Measurements from ENCODE around the gene VAC14.
A peak's percentile ranks its signal among the peaks of the same experiment; 100 is the strongest.

Gene VAC14

DNA sequence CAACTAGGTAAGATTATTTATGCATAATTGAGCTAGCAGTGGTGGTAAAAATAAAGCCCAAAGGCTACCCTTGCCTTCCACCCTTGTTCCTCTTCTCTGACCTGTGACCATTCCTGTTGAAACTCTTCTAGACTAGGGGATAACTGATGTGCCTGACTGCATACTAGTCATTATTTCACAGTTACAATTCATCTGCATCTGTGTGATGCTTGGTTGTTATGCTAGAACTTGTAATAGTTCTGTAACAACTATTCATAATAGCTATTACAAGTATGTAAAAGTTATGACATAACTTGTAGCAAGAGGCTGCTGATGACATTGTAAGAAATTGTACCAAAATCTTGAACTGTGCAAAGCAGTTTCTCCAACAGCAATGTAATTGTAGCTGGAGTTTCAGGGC is 2.4 kb upstream of the VAC14 start:
- Histone ChIP-seq H3K9ac (ENCODE audit: low read depth in 1 of 2, low read length in 2 of 2) (no peak overlapping the region), H3K27me3 (ENCODE audit: control insufficient read depth in 1 of 2, insufficient read depth in 2 of 2, low read length in 2 of 2) (peaks cover 0 to 7% of the 10 kb centered on the region in 2 donors), H3K27ac (ENCODE audit: low read depth, low read length) (no peak overlapping the region), H3K9me3 (ENCODE audit: control insufficient read depth in 1 of 2, low read length in 2 of 2) (peaks cover 0 to 3% of the 10 kb centered on the region in 2 donors), H3K4me1 (ENCODE audit: control insufficient read depth in 1 of 2, insufficient read depth in 2 of 2, low read length in 2 of 2) (peaks cover 12 to 22% of the 10 kb centered on the region in 2 donors), H3K4me3 (ENCODE audit: low read depth in 1 of 2, low read length in 2 of 2) (no peak overlapping the region), H3K36me3 (ENCODE audit: control insufficient read depth in 1 of 2, insufficient read depth in 2 of 2, low read length in 2 of 2) (no peaks in the 10 kb centered on the region)

- no peaks in the 10 kb centered on the region for H3K27me3 ChIP-seq (ENCODE audit: control insufficient read depth in 1 of 2, insufficient read depth in 2 of 2, low read length in 2 of 2)
- peaks cover 12 to 22% of the 10 kb centered on the region in 2 donors for H3K4me1 ChIP-seq (ENCODE audit: control insufficient read depth in 1 of 2, insufficient read depth in 2 of 2, low read length in 2 of 2)
- no peak overlapping the region for H3K27ac ChIP-seq (ENCODE audit: low read depth, low read length)
- peak overlapping the region in 1 of 2 donors; percentile 98 for H3K4me3 ChIP-seq (ENCODE audit: low read depth in 1 of 2, low read length in 2 of 2)
- peaks cover 0 to 3% of the 10 kb centered on the region in 2 donors for H3K9me3 ChIP-seq (ENCODE audit: control insufficient read depth in 1 of 2, low read length in 2 of 2)
- H3K9ac ChIP-seq (ENCODE audit: low read depth in 1 of 2, low read length in 2 of 2), result no peak overlapping the region
- H3K36me3 ChIP-seq (ENCODE audit: control insufficient read depth in 1 of 2, insufficient read depth in 2 of 2, low read length in 2 of 2), result no peaks in the 10 kb centered on the region
Observed at GRCh38 chr16:70801611-70802010, 653 bp upstream of the VAC14 start.

DNA sequence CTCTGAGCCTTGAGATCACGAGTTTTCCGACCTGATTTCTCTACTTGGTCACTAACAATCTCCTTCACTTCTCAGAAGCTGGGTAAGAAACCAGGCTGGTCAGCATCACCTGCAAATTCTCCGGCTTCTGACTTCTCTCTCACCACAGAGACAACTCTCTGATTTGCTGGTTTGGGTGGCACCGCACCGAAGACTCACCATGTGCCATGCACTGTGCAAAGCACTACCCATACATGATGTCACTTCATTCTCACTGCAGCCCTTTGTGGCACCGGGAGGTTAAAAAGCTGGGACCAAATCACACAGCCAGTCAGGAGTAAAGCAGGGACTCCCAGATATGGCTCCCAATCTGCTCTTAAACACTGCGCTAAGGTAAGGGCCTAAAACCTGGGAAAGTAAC is 647 bp downstream of the VAC14 start:
- Histone ChIP-seq H3K36me3 (ENCODE audit: control insufficient read depth in 1 of 2, insufficient read depth in 2 of 2, low read length in 2 of 2) (no peaks in the 10 kb centered on the region), H3K27me3 (ENCODE audit: control insufficient read depth in 1 of 2, insufficient read depth in 2 of 2, low read length in 2 of 2) (no peaks in the 10 kb centered on the region), H3K27ac (ENCODE audit: low read depth, low read length) (no peak overlapping the region), H3K4me1 (ENCODE audit: control insufficient read depth in 1 of 2, insufficient read depth in 2 of 2, low read length in 2 of 2) (peaks cover 12 to 22% of the 10 kb centered on the region in 2 donors), H3K4me3 (ENCODE audit: low read depth in 1 of 2, low read length in 2 of 2) (peak overlapping the region; percentile 95 to 98), H3K9me3 (ENCODE audit: control insufficient read depth in 1 of 2, low read length in 2 of 2) (peaks cover 0 to 3% of the 10 kb centered on the region in 2 donors), H3K9ac (ENCODE audit: low read depth in 1 of 2, low read length in 2 of 2) (peak overlapping the region; percentile 71 to 91)

DNA sequence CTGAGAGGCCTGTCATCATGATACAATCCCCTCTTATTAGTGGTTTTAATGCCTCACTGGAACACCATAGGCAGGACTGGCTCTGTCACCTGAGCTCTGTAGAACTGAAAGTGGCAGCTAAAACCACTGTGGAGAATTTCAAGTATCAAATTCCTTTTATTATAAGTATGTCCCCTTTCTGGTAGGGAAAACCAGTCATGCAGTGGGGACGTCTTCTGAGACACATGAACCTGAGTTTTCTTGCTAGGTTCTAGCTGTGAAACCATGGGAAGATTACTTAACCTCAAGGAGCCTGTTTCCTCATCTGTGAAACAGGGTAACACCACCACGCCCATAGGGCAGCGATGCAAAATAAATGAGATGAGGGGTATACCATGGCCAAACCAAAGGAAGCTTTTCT is 4.7 kb downstream of the VAC14 start:
- Histone ChIP-seq H3K4me3 (ENCODE audit: low read depth in 1 of 2, low read length in 2 of 2) (no peak overlapping the region), H3K36me3 (ENCODE audit: control insufficient read depth in 1 of 2, insufficient read depth in 2 of 2, low read length in 2 of 2) (no peaks in the 10 kb centered on the region), H3K9me3 (ENCODE audit: control insufficient read depth in 1 of 2, low read length in 2 of 2) (no peaks in the 10 kb centered on the region), H3K4me1 (ENCODE audit: control insufficient read depth in 1 of 2, insufficient read depth in 2 of 2, low read length in 2 of 2) (peaks cover 12 to 22% of the 10 kb centered on the region in 2 donors), H3K27ac (ENCODE audit: low read depth, low read length) (no peak overlapping the region), H3K27me3 (ENCODE audit: control insufficient read depth in 1 of 2, insufficient read depth in 2 of 2, low read length in 2 of 2) (no peaks in the 10 kb centered on the region), H3K9ac (ENCODE audit: low read depth in 1 of 2, low read length in 2 of 2) (no peak overlapping the region)

- Histone ChIP-seq H3K9ac (ENCODE audit: low read depth in 1 of 2, low read length in 2 of 2) (no peak overlapping the region), H3K27ac (ENCODE audit: low read depth, low read length) (no peak overlapping the region), H3K27me3 (ENCODE audit: control insufficient read depth in 1 of 2, insufficient read depth in 2 of 2, low read length in 2 of 2) (no peaks in the 10 kb centered on the region), H3K4me3 (ENCODE audit: low read depth in 1 of 2, low read length in 2 of 2) (no peak overlapping the region), H3K4me1 (ENCODE audit: control insufficient read depth in 1 of 2, insufficient read depth in 2 of 2, low read length in 2 of 2) (peaks cover 11 to 17% of the 10 kb centered on the region in 2 donors), H3K36me3 (ENCODE audit: control insufficient read depth in 1 of 2, insufficient read depth in 2 of 2, low read length in 2 of 2) (no peaks in the 10 kb centered on the region), H3K9me3 (ENCODE audit: control insufficient read depth in 1 of 2, low read length in 2 of 2) (no peaks in the 10 kb centered on the region)
Observed at GRCh38 chr16:70795296-70795912, 5.6 kb downstream of the VAC14 start.

DNA sequence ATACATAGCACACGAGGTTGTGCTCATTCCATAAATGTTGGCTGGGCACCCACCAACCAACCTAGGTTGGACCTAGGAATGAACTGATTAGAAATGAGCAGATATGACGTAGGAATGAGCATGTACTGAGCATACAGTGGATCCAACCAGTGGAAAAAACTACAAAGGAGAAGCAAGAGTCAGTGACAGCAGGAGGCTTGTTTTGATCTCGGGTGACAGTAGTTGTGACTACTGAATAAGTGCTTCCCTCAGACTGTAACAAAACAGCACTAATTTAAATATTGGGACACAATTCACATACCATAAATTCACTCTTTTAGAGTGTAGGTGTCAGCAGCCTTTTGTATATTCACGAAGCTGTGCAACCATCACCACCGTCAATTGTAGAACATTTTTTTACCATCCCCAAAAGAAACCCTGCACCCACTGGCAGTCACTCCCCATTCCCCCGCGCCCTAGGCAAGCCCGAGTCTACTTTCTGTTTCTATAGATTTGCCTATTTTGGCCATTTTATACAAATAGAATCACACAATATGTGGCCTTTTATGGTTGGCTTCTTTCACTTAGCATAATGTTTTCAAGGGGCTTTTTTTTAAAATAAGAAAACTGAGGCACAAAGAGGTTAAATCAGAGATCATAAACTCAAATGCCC is 7.0 kb downstream of the VAC14 start:
- no peaks in the 10 kb centered on the region for H3K27me3 ChIP-seq (ENCODE audit: control insufficient read depth in 1 of 2, insufficient read depth in 2 of 2, low read length in 2 of 2)
- H3K36me3 ChIP-seq (ENCODE audit: control insufficient read depth in 1 of 2, insufficient read depth in 2 of 2, low read length in 2 of 2), result no peaks in the 10 kb centered on the region
- no peak overlapping the region for H3K4me3 ChIP-seq (ENCODE audit: low read depth in 1 of 2, low read length in 2 of 2)
- no peak overlapping the region for H3K27ac ChIP-seq (ENCODE audit: low read depth, low read length)
- no peaks in the 10 kb centered on the region for H3K9me3 ChIP-seq (ENCODE audit: control insufficient read depth in 1 of 2, low read length in 2 of 2)
- peaks cover under 1 to 3% of the 10 kb centered on the region in 2 donors for H3K4me1 ChIP-seq (ENCODE audit: control insufficient read depth in 1 of 2, insufficient read depth in 2 of 2, low read length in 2 of 2)
- H3K9ac ChIP-seq (ENCODE audit: low read depth in 1 of 2, low read length in 2 of 2), result no peak overlapping the region

- no peak overlapping the region for H3K27ac ChIP-seq (ENCODE audit: low read depth, low read length)
- H3K4me1 ChIP-seq (ENCODE audit: control insufficient read depth in 1 of 2, insufficient read depth in 2 of 2, low read length in 2 of 2), result no peaks in the 10 kb centered on the region
- H3K9me3 ChIP-seq (ENCODE audit: control insufficient read depth in 1 of 2, low read length in 2 of 2), result no peaks in the 10 kb centered on the region
- H3K9ac ChIP-seq (ENCODE audit: low read depth in 1 of 2, low read length in 2 of 2), result no peak overlapping the region
- H3K4me3 ChIP-seq (ENCODE audit: low read depth in 1 of 2, low read length in 2 of 2), result no peak overlapping the region
- peaks cover 3 to 20% of the 10 kb centered on the region in 2 donors for H3K36me3 ChIP-seq (ENCODE audit: control insufficient read depth in 1 of 2, insufficient read depth in 2 of 2, low read length in 2 of 2)
- H3K27me3 ChIP-seq (ENCODE audit: control insufficient read depth in 1 of 2, insufficient read depth in 2 of 2, low read length in 2 of 2), result no peaks in the 10 kb centered on the region
Observed at GRCh38 chr16:70790815-70791214, 10.1 kb downstream of the VAC14 start.

DNA sequence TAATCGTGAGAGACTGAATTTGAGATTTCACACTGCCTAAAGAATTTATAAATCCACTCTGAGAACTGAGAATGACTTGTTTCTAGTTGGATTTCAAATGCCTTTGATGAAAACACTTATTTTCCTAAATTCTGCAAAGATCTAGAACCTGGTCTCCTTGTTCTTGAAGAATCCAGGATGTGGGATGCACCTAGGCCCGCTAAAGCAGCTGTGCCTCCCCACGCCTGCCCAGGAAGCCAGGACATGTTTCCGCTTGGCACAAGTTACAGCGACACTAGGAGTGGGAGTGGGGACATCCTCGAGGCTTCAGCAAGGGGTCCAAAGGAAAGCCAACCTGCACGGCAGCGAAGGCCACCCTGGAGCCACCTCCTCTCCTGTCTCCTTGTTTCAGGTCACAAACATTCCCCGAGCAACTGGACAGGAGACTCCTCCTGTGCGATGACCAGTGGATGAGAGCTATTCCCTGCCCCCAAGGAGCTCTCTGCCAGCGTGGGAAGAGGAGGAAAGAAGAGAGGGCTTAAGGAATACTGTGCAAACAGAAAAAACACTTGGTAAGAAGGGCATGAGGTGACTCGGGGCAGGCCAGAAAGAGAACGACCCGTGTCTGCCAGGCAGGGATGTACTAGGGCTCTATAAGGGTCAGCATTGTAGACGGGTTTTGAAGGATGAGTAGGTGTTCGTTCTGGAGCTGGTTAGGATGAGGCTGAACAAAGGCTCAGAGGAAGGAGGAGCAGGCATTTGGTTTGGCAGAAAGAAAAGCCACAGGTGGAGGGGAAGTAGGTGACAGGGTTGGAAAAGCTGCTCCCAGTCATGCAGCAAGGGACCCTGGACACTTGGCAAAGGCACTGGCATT is 11.1 kb downstream of the VAC14 start:
- Histone ChIP-seq H3K27me3 (ENCODE audit: control insufficient read depth in 1 of 2, insufficient read depth in 2 of 2, low read length in 2 of 2) (no peaks in the 10 kb centered on the region), H3K9me3 (ENCODE audit: control insufficient read depth in 1 of 2, low read length in 2 of 2) (no peaks in the 10 kb centered on the region), H3K36me3 (ENCODE audit: control insufficient read depth in 1 of 2, insufficient read depth in 2 of 2, low read length in 2 of 2) (peaks cover 11 to 30% of the 10 kb centered on the region in 2 donors), H3K27ac (ENCODE audit: low read depth, low read length) (no peak overlapping the region), H3K4me3 (ENCODE audit: low read depth in 1 of 2, low read length in 2 of 2) (no peak overlapping the region), H3K9ac (ENCODE audit: low read depth in 1 of 2, low read length in 2 of 2) (no peak overlapping the region), H3K4me1 (ENCODE audit: control insufficient read depth in 1 of 2, insufficient read depth in 2 of 2, low read length in 2 of 2) (no peaks in the 10 kb centered on the region)

GRCh38 chr16:70788668-70789594 is 12.0 kb downstream of the VAC14 start:
- no peak overlapping the region for H3K27ac ChIP-seq (ENCODE audit: low read depth, low read length)
- no peaks in the 10 kb centered on the region for H3K4me1 ChIP-seq (ENCODE audit: control insufficient read depth in 1 of 2, insufficient read depth in 2 of 2, low read length in 2 of 2)
- H3K36me3 ChIP-seq (ENCODE audit: control insufficient read depth in 1 of 2, insufficient read depth in 2 of 2, low read length in 2 of 2), result peaks cover 15 to 39% of the 10 kb centered on the region in 2 donors
- no peaks in the 10 kb centered on the region for H3K9me3 ChIP-seq (ENCODE audit: control insufficient read depth in 1 of 2, low read length in 2 of 2)
- no peak overlapping the region for H3K9ac ChIP-seq (ENCODE audit: low read depth in 1 of 2, low read length in 2 of 2)
- H3K27me3 ChIP-seq (ENCODE audit: control insufficient read depth in 1 of 2, insufficient read depth in 2 of 2, low read length in 2 of 2), result no peaks in the 10 kb centered on the region
- no peak overlapping the region for H3K4me3 ChIP-seq (ENCODE audit: low read depth in 1 of 2, low read length in 2 of 2)
